A204.1 (cell line): ENCODE results near the gene SKI.
"Not testable (repeated sequence)": the region's sequence is repeated elsewhere in the genome, so short reads cannot be mapped to it uniquely, and the experiment has no call there.

Experiments used
- FAIRE-seq: peaks from 2 replicates; lab custom pipeline; 2012; peaks lifted over from hg19 to GRCh38; lab: Jason Lieb, UNC

The SKI gene

GRCh38 chr1:2261476-2262395, 33.6 kb downstream of the SKI start:
- not testable (repeated sequence) for FAIRE-seq

- FAIRE-seq: no peak
Measured at GRCh38 chr1:2266301-2266975, 38.3 kb downstream of the SKI start.

- no peak for FAIRE-seq
Measured at GRCh38 chr1:2267051-2267830, 39.1 kb downstream of the SKI start.

GRCh38 chr1:2267862-2268261, 39.7 kb downstream of the SKI start:
- no peak for FAIRE-seq

GRCh38 chr1:2268285-2269056, 40.4 kb downstream of the SKI start:
- FAIRE-seq: no peak

GRCh38 chr1:2269193-2269921, 41.2 kb downstream of the SKI start:
- no peak for FAIRE-seq

- no peak for FAIRE-seq
Measured at GRCh38 chr1:2269922-2270259, 41.8 kb downstream of the SKI start.

- no peak for FAIRE-seq
Measured at GRCh38 chr1:2270260-2271100, 42.4 kb downstream of the SKI start.

- no peak for FAIRE-seq
Measured at GRCh38 chr1:2271211-2271721, 43.1 kb downstream of the SKI start.

- FAIRE-seq: no peak
Measured at GRCh38 chr1:2271841-2272655, 43.9 kb downstream of the SKI start.

GRCh38 chr1:2272686-2273400, 44.7 kb downstream of the SKI start:
- FAIRE-seq: no peak

GRCh38 chr1:2273401-2274090, 45.4 kb downstream of the SKI start:
- FAIRE-seq: no peak

- FAIRE-seq: no peak
Measured at GRCh38 chr1:2274231-2274928, 46.3 kb downstream of the SKI start.

GRCh38 chr1:2274929-2275475, 46.9 kb downstream of the SKI start:
- FAIRE-seq: no peak

- FAIRE-seq: no peak
Measured at GRCh38 chr1:2275796-2276536, 47.8 kb downstream of the SKI start.

GRCh38 chr1:2276803-2277580, 48.9 kb downstream of the SKI start:
- no peak for FAIRE-seq
